Left colon (tissue), 2 donors: ENCODE results near the gene VAV2. TPM values are rescaled to one million over a fixed set of nuclear protein-coding genes. Genes with fewer than 3 reads are reported as not detected.
"Not testable (repeated sequence)": the region's sequence is repeated elsewhere in the genome, so short reads cannot be mapped to it uniquely, and the experiment has no call there.

Experiments used
- ATAC-seq: fragments of 200-7000 bp; cut with Tn5 transposase; one replicate; pipeline ENCODE4 v1.9.1; 2020; ENCODE audit warnings: mild to moderate bottlenecking, moderate library complexity
- DNase-seq, 2 donors: peaks; one replicate each; pipeline ENCODE4 v3.0.0-alpha.2; 2020
- intact Hi-C, 2 donors: fragments of 100-400 bp; cut with DNase I in 1 of 2; cut with micrococcal nuclease in 1 of 2; formaldehyde crosslinking; loops; one replicate each; pipeline versions ENCODE4 v1.11.2 to v1.14.0; 2022; cut with DNase I, micrococcal nuclease
- total RNA-seq, 2 donors: library from RNA; stranded (reverse); fragmentation: NEBNext Ultra II Directional; extraction: Animal tissue kit (Norgen Biotek cat#: 25700); gene quantifications; one replicate each; pipeline ENCODE4 v1.2.1, GENCODE V29; 2021
- donor health status: DM: no; HTN: no; CAD: no.
- donor health status: DM: yes; HTN: yes; CAD: no.

VAV2 gene
- total RNA-seq, 2 donors from 2014 or later = 29.6 to 43.2 TPM

DNA sequence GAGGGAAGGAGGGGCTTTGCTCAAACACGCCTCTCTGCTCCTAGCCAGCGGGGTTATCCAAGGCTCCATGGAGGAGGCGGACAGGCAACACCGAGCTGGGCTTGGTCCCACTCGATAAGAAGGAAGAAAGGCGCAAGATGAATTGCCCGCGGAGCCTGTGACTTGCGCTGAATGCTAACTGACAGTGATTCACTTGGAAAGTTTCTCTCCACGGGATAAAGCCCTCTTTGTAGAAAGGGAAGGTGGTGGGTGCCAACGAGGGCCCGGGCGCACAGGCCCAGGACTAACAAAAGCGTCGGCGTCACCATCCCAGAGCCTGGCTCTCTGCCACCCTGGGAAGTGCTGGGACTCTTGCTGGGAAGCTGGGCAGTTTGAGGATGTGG is 76.0 kb downstream of the VAV2 start:
- intact Hi-C loops = no loop called here
- ATAC-seq (no peak), DNase-seq (peak in 1 of 2 donors; percentile 19)

DNA sequence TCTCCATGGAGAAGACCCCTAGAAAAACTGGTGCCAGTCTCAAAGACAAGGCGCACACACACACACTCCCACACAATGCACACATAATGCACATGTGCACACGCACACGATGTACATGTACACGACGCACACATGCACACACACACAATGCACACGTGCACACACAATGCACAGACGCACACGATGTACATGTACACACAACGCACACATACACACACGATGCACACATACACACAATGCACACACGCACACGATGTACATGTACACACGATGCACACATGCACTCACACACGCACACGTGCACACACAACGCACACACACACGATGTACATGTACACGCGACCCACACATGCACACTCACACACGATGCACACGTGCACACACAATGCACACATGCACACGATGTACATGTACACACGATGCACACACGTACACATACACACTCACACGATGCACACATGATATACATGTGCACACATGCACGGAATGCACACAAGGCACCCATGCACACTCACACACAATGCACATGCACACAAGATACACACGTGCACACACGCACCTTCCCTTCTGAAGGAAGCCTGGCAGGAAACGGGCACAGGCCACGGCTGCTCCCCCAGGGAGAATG is 76.5 kb downstream of the VAV2 start:
- DNase-seq = no peak
- no peak for ATAC-seq
- intact Hi-C loops = no loop called here

DNA sequence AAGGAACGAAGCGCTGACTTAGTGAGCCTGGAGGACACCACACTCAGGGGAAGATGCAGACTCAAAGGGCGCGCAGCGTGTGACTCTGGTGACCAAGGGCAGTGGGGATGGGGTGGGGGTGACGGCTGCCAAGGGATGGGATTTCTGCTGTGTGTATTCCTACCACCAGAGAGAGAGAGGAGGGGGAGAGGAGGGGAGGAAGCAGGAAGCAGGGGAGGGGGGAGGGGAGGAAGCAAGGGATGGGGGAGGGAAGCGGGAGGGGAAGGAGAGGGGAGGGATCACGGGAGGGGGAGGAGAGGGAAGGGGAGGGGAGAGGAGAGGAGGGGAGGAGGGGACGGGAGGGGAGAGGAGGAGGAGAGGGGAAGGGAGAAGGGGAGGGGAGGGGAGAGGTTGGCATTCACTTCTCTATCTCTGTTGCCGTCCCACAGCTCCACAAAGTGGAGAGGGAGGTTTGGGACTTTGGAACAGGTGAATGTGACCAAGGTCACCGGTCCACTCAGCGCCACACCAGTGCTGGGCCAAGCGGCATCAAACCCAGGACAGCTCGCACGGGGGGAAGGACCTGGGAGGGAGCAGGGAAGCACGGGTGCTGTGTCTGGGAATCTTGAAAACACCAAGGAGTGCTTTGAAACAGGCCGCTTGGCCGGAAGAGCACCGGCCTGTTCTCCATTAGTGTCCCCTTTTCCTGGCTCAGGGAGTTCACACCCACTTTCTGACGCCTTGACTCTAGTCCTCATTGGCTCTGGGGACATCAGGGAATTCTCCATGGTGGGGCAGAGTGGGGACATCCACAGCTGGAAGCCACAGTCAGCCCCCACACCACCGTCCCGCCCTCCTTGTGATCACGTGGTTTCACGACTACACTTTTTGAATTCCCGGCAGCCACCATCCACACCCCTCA is 77.4 kb downstream of the VAV2 start:
- DNase-seq (peak in 1 of 2 donors; percentile 19), ATAC-seq (peak; percentile 19)
- intact Hi-C loops = no loop called here

DNA sequence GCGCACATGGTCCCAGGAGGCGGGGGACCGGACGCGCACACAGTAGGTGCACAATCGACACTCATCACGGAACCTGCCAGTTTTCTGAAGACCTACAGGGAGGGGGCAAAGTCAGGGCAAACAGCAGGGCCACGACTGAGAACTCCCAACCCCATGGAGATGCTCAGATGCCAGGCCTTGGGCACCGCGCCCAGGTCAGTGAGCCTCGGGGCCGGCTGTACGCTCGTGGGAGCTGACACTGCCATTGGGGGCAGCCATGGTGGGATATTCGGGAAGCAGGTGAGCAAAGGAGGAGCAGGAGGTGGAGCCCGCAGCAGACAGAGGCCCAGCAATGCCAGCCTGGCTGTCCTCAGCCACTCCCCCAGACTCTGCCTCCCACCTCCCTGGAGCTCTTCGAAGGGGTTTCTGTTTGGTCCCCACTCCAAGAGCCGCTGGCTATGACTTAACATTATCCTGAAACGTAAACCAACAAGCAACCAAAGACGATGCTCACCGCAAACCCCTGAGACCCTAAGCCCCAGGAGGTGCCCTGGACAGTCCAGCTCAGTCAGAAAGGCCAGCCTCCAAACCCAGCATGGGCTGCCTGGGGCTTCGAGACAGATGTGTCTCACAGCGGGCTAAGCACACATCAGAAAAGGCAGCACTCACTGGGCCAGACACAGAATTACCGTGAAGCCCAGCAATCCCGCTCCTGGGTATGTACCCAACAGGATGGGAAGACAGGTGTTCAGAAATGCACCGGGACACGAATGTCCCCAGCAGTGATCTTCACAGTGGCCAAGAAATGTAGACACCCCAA is 78.4 kb downstream of the VAV2 start:
- ATAC-seq (no peak), DNase-seq (no peak)
- intact Hi-C loops = no loop called here

DNA sequence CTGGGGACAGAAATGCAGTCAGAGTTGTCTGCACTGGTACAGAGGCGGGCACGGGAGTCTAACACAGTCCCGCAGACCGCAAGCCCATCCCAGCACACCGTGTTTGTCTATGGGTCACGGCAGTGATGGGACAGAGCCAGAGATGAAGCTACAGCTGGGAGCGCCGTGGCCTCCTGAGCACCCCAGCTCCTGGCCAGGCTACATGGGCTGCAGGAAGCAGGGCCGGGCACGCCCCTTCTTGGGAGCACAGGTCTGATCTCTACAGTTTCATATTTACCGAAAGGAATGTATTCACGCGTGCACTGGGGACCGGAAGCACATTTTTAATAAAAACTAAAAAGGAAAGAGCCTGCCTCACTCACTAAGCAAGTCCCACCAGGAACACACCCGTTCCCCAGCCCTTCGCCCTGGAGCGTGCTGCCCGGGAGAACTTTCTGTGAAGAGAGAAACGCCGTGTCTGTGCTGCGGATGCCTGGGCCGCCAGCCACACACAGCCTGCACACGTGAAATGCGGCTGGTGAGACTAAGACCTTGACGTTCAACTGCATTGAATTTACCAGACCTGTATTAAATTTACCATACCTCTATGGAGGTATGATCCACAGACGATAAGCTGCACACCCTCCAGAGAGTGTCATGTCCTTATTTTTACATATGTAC is 81.1 kb downstream of the VAV2 start:
- DNase-seq (no peak), ATAC-seq (peak; percentile 74)
- intact Hi-C loops = no loop called here

DNA sequence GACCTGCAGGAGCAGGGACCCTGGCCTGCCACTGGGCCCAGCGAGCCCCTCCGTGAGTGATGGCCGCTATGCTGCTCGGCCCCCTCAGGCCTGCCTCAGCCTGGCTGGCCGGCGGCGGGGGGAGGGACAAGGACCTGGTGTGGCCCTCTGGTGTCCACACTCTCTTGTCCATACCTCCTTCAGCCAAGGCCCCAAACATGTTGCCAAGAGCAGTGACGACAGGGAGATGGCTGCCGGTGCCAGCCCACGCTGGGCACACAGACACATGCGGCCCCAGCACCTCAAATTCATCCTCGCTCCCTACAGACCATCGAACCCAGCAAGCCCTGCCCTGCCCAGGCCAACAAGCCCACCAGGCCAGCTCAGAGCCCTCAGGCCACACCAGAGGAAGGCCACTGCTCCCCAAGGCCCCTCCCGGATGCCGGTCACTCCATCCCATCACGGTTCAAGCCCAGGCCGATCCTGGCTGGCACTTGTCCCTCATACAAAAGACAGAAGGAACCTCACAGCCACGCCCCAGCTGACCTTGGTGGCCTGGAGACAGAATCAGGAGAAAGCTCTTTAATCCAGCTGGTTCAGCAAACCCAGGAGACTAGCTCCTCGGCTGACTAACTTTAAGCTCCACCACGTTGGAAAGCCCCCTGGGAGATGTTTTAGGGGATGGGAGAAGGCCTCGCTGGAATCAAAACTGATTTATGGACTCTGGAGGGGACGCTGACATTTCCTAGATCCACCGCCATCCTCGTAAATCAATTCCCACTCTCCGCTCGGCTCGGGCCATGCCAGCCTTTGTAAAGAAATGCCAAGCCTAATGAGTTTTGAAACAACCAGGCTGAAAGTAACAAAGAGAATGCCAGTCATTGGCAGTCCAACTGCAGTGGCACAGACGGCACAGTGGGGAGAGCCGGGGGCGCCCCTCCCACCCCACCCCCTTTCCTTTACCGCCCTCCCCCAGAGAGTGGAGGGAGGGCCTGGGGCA is 84.9 kb downstream of the VAV2 start:
- intact Hi-C loops = no loop called here
- DNase-seq (no peak), ATAC-seq (no peak)

DNA sequence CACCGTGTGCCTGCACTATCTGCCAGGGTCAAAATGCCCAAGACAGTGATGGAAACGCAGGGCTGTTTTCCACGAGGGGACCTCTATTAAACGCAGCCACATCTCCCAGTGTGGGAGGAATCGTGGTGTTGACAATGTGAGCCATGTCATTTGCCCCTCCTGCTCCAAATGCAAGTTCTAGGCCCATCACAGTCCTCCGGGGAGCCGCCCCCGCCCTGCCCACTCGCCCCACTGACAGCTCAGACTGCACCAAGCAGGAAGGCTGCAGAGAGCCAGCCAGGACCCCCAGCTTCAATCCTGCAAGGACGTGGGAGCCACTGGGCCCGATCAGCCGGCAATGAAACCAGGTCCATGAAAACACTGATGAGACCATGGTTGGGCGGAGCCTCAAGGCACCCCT is 85.9 kb downstream of the VAV2 start:
- ATAC-seq (no peak), DNase-seq (no peak)
- intact Hi-C loops = no loop called here

DNA sequence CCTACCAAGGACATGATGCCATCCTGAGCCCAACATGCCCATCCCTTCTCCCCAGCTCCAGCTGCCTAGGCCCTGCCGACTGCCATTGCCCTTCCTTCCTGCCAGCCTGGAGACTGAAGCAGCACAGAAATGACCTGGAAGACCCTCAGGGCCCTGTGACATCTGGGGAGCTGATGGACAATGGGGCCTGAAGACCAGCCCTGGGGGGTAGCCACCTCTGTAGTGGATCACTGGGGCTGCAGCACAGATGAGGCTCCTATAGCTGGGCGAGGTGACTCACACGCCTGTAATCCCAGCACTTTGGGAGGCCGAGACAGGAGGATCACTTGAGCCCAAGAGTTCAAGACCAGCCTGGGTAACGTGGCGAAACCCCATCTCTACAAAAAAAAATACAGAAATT is 86.6 kb downstream of the VAV2 start:
- intact Hi-C loops = no loop called here
- ATAC-seq (no peak), DNase-seq (no peak)

DNA sequence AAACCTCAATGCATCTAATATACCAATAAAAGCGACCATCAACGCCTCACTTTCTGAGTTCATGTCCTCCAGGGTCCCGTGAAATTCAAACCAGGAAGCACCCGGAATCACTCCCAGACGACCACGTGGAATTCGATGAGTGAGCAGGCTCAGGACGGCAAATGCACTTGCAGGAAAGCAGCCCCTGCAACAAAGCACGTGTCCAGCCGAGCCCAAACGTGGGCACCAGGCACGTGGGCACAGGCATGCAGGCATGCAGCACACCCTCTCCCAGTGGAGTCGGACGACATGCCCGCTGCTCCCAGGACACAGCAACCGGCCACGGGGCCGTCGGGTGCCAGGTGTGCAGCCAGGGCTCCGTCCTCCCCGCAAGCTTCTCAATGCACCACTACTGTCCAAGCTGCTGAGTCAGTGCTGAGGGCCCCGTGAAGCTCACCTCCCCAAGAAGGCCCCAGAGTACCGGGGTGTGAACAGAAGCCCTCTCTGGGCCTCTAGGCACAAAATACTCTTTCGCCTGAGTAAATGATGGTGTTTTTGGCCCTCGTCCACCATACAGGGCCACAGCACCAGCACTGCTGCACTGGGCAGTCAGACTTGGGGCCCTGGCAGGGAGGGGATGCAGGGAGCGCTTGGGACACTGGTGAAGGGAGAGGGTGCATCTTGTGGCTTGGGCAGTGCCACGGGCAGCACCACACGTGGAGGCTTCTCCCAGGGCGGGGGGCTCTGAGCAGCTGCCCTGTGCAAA is 87.6 kb downstream of the VAV2 start:
- ATAC-seq = no peak
- intact Hi-C loops = no loop called here

DNA sequence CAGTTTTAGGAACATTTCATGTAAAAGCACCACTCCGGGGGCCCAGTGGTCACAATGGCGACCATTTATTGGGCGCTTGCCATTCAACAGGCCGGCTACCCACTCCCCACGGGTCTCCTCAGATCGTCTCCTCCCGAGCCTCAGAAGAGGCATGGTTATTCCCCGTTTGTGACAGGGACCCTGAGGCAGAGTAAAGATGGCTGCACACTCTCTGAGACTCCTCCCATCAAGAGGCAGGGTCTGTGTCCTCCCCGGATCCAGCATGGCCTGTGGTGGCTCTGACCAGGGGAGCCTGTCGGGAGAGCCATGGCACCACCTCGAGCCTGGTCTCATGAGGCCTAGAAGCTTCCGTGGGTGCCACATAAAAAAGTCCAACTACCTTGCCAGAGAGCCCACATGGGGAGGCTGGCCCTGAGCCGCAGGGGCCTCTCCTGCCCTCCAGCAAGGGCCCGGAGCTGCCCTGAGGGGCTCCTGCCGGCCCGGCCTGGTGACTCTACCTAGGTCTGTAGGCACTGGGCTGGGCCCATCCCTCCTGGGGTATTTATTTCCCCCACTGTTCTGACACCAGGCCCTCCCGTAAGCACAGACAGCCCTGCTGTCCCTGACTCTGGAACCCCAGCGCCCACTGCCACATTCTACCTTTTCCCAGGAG is 90.8 kb downstream of the VAV2 start:
- ATAC-seq (no peak), DNase-seq (no peak)
- intact Hi-C loops = no loop called here

More for the DNA sequence above, 87.6 kb downstream of the VAV2 start:
- no peak for DNase-seq

DNA sequence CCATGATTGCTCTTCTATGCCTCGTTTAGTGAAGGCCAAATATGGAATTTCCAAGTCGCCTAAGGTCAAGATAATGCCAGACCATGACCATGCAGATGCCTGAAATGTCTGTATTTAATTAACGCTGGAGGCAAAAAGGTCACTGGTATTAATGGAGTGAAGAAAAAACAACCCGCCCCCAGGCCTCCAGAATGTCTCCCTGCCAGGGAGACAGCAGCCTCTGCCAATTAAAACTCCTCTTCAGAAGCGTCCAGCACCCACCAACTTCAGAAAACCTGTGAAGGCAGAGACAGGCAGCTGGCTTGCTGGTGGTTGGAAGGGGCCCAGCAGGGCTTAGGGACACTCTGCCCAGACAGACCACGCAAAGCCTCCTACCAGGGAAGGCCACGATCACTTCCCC is 94.4 kb downstream of the VAV2 start:
- intact Hi-C loops = no loop called here
- ATAC-seq (no peak), DNase-seq (no peak)

DNA sequence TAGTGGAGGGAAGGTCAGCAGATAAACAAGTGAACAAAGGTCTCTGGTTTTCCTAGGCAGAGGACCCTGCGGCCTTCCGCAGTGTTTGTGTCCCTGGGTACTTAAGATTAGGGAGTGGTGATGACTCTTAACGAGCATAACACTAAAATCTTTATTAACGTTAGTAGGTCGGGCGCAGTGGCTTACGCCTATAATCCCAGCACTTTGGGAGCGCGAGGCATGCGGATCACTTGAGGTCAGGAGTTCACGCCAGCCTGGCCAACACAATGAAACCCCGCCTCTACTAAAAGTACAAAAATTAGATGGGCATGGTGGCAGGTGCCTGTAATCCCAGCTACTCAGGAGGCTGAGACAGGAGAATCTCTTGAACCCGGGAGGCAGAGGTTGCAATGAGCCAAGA is 96.1 kb downstream of the VAV2 start:
- ATAC-seq, intact Hi-C loops, DNase-seq: not testable (repeated sequence)

DNA sequence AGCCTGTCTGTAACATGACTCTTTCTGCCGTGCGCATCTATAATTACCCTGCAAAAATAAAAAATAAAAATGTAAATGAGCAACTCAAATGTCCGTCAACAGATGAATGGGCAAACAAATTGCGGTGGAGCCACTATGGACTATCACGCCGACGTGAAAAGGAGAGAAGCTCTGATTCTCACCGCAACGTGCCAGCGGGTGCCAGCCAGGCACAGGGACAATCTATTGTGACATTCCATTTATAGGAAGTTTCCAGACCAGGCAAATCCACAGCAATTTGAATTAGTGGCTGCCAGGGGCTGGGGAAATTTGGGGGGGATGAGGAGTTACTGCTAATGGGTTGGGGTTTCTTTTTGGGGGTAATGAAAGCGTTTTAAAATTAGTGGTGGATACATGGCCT is 96.8 kb downstream of the VAV2 start:
- no peak for DNase-seq
- intact Hi-C loops = no loop called here
- ATAC-seq = no peak

DNA sequence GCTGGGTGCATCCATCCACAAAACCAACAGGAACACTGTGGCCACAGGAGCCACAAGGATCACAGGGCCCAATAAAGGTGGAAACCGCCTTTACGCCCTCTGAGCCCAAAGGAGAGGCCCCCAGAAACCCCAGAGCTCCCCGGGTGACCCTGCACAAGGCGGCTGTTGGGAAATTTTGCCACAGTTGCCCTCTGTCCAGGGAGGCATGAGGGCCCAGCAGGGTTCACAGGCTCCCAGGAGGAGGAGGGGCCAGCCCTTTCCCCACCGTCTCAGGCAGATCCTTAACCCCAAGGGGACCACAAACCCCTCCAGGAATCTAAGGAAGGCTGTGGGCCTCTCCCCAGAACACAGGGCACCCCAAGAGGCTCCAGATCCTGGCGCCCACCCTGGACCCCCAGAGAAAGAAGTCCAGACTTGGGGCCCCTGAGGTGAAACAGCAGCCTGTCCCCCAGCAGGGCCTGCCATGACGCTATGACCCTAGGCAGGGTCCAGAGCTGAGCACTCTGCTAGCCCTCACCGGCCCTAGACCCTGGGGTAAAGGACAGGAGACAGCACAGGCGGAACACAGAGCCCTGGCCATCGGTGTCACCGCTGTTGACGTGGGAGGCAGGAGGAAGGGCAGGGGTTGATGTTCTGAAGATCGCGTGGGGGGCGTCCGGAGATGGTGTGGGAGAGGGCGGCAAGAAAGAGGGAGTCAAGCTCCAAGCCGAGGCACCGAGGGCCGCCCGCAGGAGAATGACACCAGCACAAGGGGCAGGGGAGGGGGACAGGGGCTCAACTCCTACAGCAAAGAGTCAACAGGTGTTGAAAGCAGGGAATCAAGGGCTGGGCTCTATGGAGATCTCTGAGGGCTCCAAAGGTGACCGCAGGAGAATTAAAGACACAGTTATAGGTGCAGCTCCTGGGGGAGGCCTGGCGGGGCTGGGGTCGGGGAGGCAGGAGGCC is 97.5 kb downstream of the VAV2 start:
- ATAC-seq (no peak), DNase-seq (no peak)
- intact Hi-C loops = no loop called here

DNA sequence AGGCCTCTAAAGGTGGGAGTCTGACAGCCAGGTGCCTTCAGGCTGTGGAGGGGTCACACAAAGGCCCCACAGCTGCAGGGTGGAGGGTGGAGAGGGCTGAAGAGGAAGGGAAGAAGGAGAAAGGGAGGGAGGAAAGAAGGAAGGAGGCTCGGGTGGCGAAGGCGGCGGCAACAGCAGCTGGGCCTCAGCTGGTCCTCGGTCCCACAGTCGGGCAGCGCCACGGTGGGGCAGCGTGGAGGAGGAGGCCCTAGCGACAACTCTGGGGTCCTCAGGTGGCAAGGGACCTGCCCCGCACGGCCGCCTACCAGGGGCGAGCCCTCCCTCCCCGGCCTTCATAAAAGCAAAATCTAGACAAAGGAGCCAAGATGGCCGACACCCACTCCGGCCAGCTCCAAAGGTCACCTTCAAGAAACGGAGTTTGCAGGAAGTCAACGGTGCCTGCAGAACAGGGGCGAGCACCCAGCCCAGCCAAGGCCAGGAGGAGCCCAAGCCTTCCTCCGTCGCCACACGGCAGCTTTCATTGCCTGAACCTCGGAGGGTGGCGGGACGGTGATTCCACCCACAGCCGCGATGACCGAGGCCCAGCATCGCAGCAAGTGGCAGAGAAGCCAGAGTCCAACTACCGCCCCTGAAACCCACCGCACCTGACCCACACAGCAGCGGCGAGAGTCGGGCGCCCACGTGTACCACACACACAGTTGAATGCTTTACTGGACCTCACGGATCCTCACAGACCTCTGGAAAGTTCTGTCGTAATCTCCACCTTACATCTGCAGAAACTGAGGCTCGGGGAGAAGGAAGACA is 98.7 kb downstream of the VAV2 start:
- ATAC-seq (peak; percentile 31), DNase-seq (no peak)
- intact Hi-C loops = no loop called here
